HuH-7.5 (cell line): ENCODE measurements around the gene IGSF9B.

ENCODE experiments used
- DNase-seq: peaks from one replicate; pipeline ENCODE4 v3.0.0; 2011; ENCODE audit warnings: low spot score

IGSF9B gene

DNA sequence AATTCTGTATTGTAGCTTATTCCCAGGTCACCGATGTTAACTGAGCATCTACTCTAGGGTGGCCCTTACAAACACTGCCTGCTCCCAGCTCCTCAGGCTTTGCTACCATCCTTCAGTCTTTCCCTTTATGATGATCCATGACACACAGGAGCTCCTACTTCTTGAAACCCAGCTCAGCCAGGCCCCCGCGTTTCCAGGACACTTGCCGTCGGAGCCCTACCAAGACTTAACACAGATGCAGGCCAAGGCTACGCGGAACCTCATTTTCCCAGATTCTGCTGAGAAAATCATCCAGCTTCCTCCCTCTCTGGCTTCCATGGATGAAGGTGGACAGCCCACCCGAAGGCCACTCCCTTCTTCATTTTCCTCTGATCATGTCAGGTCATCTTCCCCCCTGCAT, 18.6 kb downstream of the IGSF9B start:
- DNase-seq, result no peak

DNA sequence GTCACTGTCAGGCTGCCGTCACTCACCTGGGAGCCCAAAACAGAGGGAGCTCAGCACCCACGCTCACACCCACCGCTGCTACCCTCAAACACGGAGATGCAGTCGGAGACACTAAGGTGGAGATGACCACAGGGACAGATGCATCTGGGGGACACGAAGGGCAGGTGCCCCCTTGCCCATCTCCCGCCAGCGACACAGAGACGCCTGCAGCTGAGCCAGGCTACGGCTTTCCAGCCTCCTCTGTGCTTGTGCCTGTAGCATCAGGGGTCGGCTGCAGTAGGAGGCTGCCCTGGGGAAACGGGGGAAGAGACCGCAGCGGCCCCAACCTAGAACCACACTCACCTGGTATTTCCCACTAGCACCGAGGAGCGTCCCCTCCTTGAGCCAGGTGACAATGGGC, 19.3 kb downstream of the IGSF9B start:
- DNase-seq, result no peak

DNA sequence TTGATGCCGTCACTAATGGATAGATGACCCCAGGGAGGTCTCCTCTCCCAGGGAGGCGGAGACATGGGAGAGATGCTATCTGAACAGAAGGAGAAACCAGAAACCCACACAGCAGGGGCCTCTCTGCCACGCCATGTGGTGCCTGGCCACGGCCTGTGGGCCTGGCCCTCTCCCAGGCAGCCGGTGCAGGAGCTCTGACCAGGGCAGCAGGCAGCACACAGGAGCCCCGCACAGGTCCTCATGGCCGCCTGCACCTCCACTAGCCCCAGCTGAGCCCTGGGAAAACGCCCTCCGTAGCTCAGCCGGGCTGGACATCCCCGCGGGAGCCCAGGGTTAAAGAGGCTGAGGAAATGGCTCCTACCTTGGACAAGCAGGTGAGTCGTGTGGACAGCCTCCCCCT, 19.8 kb downstream of the IGSF9B start:
- DNase-seq, result no peak

DNA sequence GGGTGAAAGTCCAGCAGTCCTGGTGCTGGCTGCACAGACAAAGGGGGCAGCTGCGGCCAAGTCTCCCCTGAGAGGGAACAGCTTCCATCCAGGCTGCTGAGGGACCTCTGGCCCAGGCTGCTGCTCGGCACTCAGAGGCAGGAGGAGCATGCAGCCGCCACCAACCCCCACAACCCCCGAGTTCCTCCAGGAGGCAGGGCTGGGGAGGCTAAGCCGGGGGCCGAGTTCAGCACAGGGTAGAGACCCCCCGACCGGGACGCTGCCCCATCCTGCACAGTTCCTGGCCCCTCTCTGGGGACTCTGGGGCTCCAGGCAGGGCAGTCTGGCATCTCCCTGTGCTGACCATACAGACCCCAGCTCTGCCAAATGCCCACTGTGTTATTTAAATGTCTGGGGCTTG, 20.2 kb downstream of the IGSF9B start:
- DNase-seq, result no peak

DNA sequence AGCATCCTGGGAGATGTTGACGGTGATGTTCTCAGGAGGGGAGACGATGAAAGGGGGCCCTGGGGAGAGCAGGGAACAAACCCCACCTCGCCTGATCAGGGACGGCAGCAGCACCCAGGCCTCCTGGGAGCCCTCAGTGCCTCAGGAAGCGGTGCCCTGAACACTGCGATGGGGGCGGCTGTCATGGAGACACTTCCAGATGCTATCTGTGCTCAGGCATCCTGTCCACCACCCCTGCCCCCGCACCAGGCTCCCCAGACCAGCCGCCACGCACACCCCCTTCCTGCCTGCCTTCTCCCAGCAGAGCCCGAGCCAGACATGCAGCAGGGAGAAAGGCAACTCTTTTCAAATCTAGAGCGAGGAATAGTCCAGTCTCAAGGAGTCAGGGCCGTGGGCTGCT, 20.6 kb downstream of the IGSF9B start:
- no peak for DNase-seq

DNA sequence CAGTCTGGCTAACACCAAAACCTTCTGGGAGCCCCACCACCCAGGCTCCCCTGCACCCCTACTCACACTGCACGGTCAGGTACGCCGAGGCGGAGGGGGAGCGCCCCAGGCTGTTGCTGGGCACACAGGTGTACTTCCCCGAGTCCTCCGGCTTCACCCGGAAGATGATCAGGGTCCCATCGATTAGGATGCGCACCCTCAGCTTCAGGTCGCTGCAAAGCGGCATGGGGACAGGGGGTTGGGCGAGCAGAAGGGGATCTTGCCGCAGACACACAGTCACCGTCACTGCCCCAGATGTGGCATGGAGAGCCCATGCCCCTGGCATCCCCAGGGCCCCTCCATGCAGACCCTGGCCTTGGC, 21.2 kb downstream of the IGSF9B start:
- DNase-seq, result no peak

DNA sequence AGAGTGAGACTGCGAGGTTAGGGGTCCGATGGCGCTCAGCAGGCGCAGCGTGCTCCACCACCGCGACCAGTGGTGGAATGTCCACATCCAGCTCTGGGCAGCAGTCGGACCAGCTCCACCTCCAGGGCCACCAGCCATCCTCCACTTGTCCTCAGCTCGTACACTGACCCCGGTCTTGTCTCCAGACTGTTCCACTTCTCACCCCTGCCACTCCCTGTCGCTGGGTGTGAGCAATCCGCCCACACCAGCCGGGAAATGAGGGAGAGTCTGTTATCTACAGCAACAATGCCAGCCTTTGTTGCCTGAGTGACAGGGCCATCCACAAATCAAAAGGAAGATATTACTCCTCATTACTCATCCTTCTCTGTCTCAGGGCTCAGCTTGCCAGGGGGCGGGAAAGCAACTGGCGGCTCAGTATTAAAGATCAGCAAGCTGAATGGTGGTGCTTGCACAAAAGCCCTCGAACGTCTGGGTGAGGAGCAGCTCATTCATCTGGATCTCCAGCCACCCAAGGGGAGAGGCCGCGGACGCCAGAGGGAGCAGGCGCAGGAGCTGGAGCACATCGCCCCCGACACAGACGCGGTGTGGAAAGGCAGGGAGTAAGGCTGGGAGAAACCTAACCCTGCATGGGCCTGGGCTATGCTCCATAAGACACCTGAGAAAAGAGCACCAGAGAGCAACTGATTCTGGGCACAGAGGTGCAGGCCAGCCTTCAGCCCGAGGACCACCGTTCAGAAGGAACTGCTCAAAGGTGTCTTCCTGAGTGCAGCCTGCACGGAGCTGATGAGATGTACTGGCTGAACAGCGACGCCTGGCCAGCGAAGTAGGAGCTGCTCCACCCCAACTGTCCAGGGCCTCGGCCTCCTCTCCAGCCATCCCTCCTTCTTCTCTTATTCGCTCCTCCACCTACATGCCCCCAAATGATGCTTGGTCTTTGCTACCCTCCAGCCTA, 21.9 kb downstream of the IGSF9B start:
- DNase-seq, result no peak

DNA sequence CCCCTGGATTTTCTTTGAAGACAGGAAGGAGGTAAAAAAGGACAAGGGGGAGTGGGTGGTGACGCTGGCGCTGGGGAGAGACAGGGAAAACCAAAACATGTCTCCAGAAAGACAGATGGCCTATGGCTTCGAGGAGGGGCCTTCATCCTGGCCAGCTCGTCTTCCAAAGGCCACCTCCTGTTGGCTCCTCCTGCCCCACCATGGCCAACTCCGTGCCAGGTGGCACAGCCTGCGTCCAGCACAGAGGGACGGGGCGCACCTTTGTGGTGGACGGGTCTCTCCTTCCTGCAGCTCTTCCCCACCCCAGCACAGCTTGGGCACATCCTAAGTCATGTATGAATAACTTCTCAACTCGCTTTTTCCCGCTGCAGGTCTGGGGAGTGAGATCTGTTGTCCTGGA, 22.7 kb downstream of the IGSF9B start:
- no peak for DNase-seq

DNA sequence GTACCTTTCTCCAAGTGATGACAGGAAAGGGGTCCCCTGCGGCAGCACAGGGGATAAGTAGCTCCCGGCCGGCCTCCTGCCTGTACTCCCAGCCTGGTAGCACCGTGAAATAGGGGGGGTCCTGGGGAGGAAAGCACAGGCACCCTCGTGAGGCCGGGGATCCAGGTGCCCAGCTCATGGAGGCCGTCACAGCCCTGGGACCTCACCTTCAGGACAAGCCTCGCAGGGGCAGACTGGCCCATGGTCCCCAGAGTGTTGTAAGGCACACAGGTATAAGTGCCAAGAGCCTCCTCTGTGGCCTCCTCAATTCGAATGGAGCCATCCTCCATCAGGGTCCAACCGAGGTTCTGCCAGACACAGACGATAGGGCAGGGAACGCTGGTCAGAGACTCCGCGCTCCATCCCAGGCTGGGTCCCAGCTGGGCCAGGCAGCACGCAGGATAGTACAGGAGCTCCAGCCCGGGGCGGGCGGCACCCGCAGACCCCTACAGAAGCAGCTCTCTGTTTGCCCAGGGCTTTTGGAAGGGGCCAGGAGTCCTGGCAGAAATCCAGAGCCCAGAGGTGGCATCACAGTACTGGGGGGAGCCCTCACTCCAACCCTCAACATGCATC, 25.2 kb downstream of the IGSF9B start:
- no peak for DNase-seq

DNA sequence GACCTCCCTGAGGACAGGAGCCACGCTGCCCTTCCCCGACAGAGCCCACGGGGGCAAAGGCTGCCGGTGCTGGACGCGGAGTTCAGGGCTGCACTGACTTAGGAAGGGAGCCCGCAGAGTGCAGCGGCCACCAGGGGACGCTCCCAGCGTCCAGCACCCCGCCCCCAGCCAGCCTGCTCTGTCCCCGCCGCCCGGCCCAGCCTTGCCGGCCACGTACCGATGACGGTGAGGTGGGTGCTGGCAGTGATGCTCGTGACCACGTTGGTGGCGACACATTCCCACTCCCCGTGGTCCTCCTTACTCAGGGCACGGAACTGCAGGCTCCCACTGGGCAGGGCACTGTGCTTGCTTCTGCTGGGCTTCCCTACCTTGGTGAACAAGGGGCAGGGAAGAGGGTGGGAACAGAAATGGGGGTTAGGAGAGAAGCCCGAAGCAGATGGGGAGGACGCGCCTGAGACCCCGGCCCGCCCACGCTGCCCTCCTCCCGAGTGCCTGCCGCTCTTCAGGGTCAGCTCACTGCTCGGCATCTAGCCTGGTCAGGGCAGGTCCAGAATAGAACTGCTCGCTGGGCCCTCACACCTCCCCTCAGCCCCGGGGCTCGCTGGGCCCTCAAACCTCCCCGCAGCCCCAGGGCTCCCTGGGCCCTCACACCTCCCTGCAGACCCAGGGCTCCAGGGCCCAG, 25.9 kb downstream of the IGSF9B start:
- DNase-seq, result no peak

DNA sequence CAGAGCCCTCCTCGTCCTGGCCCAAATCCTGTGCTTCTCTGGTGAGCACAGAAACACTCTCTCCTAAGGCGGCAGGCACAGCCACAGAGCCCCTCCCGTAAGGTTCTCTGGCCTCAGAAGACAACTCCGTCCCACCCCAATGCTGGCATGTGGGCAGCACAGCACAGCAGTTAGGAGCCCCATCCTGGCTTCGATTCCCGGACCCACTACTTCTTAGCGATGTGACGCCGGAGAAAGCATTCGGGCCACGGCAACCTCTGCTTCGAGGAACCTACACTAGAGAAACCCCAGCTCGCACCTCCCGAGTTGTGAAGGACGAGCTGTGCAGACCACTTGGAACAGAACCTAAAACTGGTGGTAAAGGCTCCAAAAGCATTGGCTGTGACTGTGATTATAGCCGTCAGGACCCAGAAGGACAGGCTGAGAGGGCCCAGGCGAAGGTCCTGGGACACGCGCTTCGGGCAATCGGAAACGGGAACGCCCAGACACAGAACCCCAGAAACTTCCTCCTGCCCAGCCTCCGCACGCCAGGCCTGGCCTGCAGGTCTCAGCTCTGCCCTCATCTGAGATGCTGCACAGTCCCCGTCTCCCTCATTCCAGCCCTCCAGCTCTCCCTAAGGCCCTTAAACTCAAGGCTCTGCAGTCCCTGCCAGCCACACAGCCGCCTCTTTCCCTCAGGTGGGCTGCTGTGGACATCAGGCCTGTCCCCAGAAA, 26.6 kb downstream of the IGSF9B start:
- DNase-seq, result no peak

DNA sequence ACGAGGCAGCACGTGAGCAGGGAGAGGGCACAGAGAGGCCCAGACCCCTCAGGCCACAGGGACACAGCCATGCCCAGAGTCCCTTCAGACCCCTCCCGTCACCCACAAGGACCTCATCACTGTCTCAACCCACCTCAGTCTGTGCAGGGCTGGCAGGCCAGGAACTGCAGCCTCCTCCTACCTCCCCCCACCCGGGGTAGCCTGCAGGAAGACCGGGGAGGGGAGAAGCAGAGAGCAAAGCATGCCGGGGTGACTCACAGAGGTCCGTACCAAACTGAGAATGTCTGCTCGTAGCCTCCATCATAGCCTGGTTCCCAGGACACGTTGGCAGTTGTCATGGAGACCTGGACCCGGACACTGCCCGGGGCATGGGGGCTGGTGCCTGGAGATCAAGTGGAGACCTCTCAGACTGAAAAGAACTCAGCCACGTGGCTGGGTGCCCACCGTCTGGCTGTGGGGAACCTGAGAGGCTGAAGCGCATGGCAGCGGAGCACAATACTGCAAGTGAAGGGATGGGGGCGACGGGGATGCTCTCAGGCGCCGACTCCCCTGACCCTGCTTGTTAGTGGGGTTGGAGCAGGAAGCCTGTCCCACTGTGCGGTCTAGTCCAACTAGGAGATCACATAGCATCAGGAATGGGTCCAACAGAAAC, 27.2 kb downstream of the IGSF9B start:
- DNase-seq, result no peak

DNA sequence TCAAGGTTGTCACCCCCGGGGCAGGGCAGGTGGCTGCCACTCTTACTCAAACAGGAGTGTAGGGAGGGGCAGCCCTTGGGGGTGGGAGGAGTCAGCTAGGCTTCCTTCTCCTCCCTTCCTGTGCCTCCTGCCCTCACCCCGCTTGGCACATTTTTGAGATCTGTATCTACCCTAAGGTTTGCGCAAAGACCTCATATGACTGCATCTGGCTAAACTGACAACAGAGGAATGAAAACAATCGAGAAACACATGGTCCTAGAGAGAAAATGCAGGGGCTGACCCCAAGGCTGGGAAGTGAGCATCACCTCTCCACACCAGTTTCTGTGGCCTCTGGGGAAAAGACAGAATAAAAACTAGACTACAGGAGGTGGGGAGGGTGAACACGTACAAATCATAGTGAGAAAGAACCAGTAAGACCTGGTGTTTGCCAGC, 28.1 kb downstream of the IGSF9B start:
- no peak for DNase-seq

DNA sequence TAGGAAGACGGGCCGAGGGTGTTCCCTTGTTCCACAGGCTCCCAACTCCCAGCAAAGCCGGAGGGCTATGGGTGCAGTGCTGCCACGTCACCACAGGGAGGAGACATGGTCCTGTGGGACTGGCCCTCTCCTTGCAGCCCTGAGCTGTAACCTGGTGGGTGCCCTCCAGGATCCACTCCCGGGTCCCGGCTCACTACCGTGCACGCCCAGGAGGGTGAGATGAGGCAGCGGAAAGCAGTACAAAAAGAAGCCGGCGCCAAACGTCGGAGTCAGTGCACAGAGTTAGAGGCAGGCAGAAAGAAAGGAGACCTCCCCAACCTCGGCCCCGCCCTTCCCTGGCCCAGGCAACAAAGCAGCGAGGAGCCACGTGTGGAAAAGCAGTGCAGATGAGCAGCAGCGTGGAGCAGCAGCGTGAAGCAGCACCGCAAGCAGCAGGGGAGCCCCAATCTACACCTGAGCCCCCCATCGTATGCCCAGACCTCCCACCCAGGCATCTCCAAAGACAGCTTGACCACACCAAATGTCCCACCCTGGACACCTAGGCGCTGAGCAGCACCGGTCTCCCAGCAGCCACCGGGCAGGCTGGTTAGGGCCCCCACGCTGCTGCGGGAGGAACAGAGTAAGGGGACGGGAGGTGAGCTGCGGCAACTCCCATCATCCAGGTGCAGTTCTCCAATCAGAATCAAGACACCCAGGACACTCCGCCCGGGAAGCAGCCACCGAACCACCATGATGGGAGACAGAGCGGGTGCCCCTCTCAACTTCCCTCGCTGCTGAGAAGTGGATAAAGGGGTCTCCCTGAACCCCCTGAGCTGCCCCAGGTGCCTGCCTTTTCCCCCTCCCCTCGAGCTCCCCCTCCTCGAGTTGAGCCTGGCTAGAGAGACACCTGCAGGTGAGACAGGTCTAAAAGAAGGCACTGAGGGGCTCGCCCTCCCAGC, 28.8 kb downstream of the IGSF9B start:
- peak; percentile 70 for DNase-seq

DNA sequence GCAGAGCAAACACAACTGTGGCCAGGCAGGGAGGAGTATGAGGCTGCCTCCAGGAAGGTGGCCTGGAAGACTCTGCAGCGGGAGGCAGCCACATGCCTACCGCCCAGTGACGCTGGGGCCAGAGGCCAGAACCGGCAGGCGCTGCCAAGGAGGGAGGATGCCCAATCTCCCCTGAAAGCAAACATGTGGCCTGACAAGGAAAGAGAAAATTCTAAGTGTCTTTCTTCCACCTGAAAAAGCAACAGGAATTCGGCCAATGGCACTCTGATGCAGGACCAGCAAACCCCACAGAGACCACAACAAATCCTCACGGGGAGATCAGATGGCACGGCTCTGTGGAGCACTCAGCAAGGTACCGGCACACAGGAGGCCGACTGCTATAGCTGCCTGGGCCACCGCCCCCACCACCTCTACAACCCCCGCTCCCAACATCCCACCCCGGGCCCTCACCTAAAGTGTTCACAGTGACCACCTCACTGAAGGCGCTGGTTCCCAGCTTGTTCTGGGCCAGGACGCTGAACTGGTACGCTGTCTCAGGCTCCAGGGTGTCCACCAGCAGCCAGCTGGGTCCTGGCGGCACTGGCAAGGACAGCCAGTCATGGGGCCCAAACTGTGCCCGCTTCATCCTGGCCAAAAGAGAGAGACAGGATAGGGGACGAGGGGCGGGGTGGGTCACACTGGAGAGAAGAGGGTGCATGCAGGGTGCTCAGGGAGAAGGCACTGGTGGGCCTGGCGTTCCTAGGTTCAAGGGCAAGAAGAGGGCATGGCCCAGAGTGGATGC, 30.1 kb downstream of the IGSF9B start:
- no peak for DNase-seq

DNA sequence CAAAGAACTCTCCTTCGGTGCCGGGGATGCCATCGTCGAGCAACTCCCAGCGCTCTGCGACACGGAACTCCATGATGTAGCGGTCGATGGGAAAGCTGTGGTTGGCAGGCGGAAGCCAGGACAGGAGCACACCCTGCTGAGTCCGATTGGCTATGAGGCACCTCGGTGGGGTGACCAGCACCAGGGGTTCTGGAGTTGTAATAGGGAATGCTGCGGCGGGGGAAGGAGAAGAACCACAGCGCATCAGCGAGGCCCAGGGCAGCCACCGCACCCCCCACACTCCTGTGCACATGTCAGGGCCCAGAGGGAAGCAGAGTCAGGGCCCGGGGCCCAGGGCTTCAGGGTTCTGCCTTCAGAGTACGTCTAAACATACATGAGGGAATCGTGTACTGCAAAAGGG, 31.0 kb downstream of the IGSF9B start:
- no peak for DNase-seq

DNA sequence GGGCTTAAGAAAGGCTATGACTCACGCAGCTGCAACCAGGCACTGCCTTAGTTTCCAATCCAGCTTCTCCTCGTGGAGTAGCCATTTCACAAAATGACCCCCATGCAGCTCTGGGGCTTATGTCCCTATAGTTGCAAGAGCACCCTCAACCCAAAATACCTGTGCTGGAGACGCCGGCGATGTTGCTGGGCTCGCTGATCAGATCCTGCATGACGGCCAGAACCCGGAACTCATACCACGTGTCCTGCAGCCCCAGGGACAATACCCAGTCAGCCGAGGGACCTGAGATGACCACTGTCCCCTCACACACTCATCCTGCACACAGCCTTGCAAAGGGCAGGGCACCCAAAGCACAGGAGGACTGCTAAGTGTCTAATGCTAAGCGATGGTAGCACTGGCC, 32.1 kb downstream of the IGSF9B start:
- no peak for DNase-seq

DNA sequence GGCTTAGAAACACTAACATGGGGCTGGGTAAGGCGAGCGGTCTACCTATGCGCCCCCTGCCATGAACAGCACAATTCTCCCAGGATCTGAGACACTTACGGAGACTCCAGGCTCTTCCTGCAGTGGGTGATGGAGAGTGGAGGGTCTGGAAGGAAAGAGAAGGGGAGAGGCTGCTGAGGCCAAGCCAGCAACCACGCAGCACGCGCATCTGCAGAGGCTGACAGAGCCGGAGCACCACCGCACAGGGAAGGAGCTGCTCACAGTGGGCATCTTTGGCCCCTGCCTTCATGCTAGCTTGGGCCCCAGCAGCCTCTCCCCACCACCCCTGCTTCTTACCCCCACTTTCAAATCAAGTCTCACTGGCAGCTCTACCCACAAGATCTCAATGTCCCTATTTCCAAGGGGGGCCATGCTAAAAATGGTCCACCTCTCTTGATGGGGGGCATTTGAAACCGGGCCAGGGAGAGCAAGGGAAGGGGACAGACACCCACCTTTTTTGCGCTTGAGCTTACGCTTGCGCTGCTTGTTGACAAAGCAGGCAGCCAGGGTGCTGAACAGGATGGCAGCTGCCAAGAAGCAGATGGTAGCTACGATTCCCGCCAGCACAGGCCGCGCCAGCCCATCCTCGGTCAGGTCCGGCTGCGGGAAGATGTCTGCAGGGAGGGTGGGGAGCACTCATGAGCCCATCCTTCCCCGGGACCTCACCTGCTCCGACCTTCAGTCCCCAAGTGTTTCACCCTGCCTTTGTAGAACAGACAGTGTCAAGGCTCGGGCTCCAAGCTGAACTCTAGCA, 34.5 kb downstream of the IGSF9B start:
- no peak for DNase-seq

DNA sequence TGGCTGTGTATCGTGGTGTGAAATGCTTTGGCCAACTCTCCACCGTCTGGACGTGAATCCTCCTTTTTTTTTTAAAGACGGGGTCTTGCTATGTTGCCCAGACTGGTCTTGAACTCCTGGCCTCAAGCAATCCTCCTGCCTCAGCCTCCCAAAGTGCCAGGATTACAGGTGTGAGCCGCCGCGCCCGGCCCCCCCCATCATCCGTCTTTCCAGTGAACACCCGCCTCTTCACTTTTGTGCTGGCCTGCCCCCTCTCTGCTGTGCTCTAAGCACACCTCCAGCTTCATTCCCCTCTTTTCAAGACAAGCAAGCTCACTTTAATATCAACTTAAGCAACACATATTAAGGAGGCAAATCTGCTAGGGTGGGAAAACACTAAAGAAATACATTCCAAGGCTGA, 35.3 kb downstream of the IGSF9B start:
- no peak for DNase-seq
